H1 (cell line): ENCODE results near the gene IL24. TPM values are rescaled to one million over a fixed set of nuclear protein-coding genes. Genes with fewer than 3 reads are reported as not detected.

ENCODE experiments used
- CTCF ChIA-PET: fragments of 300-600 bp; sonication (Branson Sonifier 250); formaldehyde crosslinking; loops from one replicate; lab custom pipeline; 2021; ENCODE audit not compliant: partially characterized antibody; lab: Charles Lee
- POLR2A ChIA-PET: fragments of 300-600 bp; sonication (Branson Sonifier 250); formaldehyde crosslinking; loops from one replicate; lab custom pipeline; 2021; ENCODE audit warnings: inconsistent platforms; ENCODE audit not compliant: partially characterized antibody; lab: Charles Lee
- DNase-seq, 2 experiments: peaks; one replicate each; pipeline versions ENCODE4 v3.0.0 to v3.0.0-alpha.2; 2010 to 2022; ENCODE audit warnings: low spot score in 2 of 2, low read depth in 1 of 2, mixed read lengths in 1 of 2
- FAIRE-seq: peaks from 2 replicates; lab custom pipeline; 2011; peaks lifted over from hg19 to GRCh38; lab: Jason Lieb, UNC
- H2AFZ ChIP-seq: 2 replicates; pipeline ENCODE4 v1.8.1; 2012; ENCODE audit warnings: low read length, inconsistent platforms
- H2AK5ac ChIP-seq: 2 replicates; pipeline ENCODE4 v1.6.1; 2013; ENCODE audit warnings: low read depth, low read length
- H2BK120ac ChIP-seq: replicated peaks from 2 replicates; pipeline ENCODE3; 2013; ENCODE audit warnings: low read depth, low read length, inconsistent platforms
- H2BK12ac ChIP-seq: 2 replicates; pipeline ENCODE4 v1.6.1; 2013; ENCODE audit warnings: low read depth, low read length
- H2BK15ac ChIP-seq: 2 replicates; pipeline ENCODE4 v1.6.1; 2013; ENCODE audit warnings: low read length
- H2BK20ac ChIP-seq: 2 replicates; pipeline ENCODE4 v1.6.1; 2013; ENCODE audit warnings: low read length
- H2BK5ac ChIP-seq: 2 replicates; pipeline ENCODE4 v1.6.1; 2013; ENCODE audit warnings: low read depth, low read length
- H3K14ac ChIP-seq: 2 replicates; pipeline ENCODE4 v1.6.1; 2013; ENCODE audit warnings: inconsistent platforms; ENCODE audit not compliant: insufficient read length
- H3K18ac ChIP-seq: 2 replicates; pipeline ENCODE4 v1.6.1; 2013; ENCODE audit warnings: low read length; ENCODE audit errors: extremely low read depth
- H3K23ac ChIP-seq: 2 replicates; pipeline ENCODE4 v1.6.1; 2013; ENCODE audit warnings: inconsistent platforms; ENCODE audit not compliant: insufficient read length
- H3K23me2 ChIP-seq: 2 replicates; pipeline ENCODE4 v1.6.1; 2013; ENCODE audit warnings: low read depth, low read length
- H3K27ac ChIP-seq: 2 replicates; pipeline ENCODE4 v1.6.1; 2011; ENCODE audit warnings: low read depth, low read length, inconsistent platforms
- H3K27me3 ChIP-seq, 4 experiments: replicated peaks in 1 of 4; 1 replicate in 1 of 4; 2 replicates in 3 of 4; pipeline versions ENCODE4 v1.6.1 to v1.8.1; 2011 to 2013; ENCODE audit warnings: low read length in 3 of 4, mild to moderate bottlenecking in 3 of 4, inconsistent platforms in 2 of 4, mixed read lengths in 2 of 4, moderate library complexity in 1 of 4; ENCODE audit not compliant: control insufficient read depth in 3 of 4, insufficient read depth in 3 of 4; ENCODE audit errors: extremely low read depth in 1 of 4
- H3K36me3 ChIP-seq, 4 experiments: 2 replicates each; pipeline versions ENCODE4 v1.6.1 to v1.8.1; 2011 to 2013; ENCODE audit warnings: mild to moderate bottlenecking in 4 of 4, low read length in 3 of 4, moderate library complexity in 2 of 4, control low read depth in 1 of 4, inconsistent platforms in 1 of 4; ENCODE audit not compliant: insufficient read depth in 4 of 4, control insufficient read depth in 2 of 4
- H3K4ac ChIP-seq: replicated peaks from 2 replicates; pipeline ENCODE3; 2013; ENCODE audit warnings: low read length, low read depth, mixed read lengths, inconsistent platforms; ENCODE audit not compliant: insufficient read length
- H3K4me1 ChIP-seq, 4 experiments: replicated peaks in 1 of 4; 1 replicate in 1 of 4; 2 replicates in 3 of 4; pipeline versions ENCODE4 v1.6.1 to v1.8.1; 2011 to 2013; ENCODE audit warnings: low read length in 3 of 4, inconsistent platforms in 2 of 4, mixed read lengths in 1 of 4; ENCODE audit not compliant: insufficient read depth in 4 of 4, control insufficient read depth in 3 of 4
- H3K4me2 ChIP-seq, 2 experiments: 2 replicates each; pipeline versions ENCODE4 v1.6.1 to v1.8.1; 2011 to 2013; ENCODE audit warnings: low read depth in 2 of 2, low read length in 2 of 2, control low read depth in 1 of 2, inconsistent platforms in 1 of 2, mild to moderate bottlenecking in 1 of 2; ENCODE audit not compliant: insufficient read depth in 1 of 2
- H3K4me3 ChIP-seq, 4 experiments: fragments of 200-600, 300-600 bp in 1 of 4; sonication (generic), shearing (Covaris generic), sonication (Bioruptor Twin) in 1 of 4; 2 replicates each; pipeline versions ENCODE4 v1.5.1 to v1.8.1; 2011 to 2016; ENCODE audit warnings: low read length in 4 of 4, low read depth in 3 of 4, control low read depth in 2 of 4, inconsistent platforms in 2 of 4, mild to moderate bottlenecking in 2 of 4, mixed read lengths in 1 of 4, moderate library complexity in 1 of 4; ENCODE audit not compliant: insufficient read depth in 2 of 4; ENCODE audit errors: extremely low read depth in 1 of 4
- H3K56ac ChIP-seq: replicated peaks from 2 replicates; pipeline ENCODE3; 2013; ENCODE audit warnings: low read depth, mild to moderate bottlenecking, mixed read lengths, low read length, inconsistent platforms; ENCODE audit not compliant: insufficient read length
- H3K79me1 ChIP-seq: 2 replicates; pipeline ENCODE4 v1.6.1; 2013; ENCODE audit warnings: low read depth, low read length, control low read depth
- H3K79me2 ChIP-seq, 2 experiments: 2 replicates each; pipeline versions ENCODE4 v1.6.1 to v1.8.1; 2012 to 2013; ENCODE audit warnings: low read length in 2 of 2, mild to moderate bottlenecking in 2 of 2, inconsistent platforms in 1 of 2; ENCODE audit not compliant: insufficient read depth in 2 of 2, control insufficient read depth in 1 of 2
- H3K9ac ChIP-seq, 4 experiments: replicated peaks in 1 of 4; 1 replicate in 1 of 4; 2 replicates in 3 of 4; pipeline versions ENCODE4 v1.6.1 to v1.8.1; 2011 to 2013; ENCODE audit warnings: low read depth in 3 of 4, low read length in 3 of 4, control low read depth in 2 of 4, mild to moderate bottlenecking in 2 of 4, moderate library complexity in 2 of 4, inconsistent platforms in 1 of 4; ENCODE audit errors: extremely low read depth in 1 of 4
- H3K9me3 ChIP-seq, 2 experiments: 2 replicates each; pipeline versions ENCODE4 v1.6.1 to v1.8.1; 2012 to 2013; ENCODE audit warnings: mild to moderate bottlenecking in 2 of 2, moderate library complexity in 2 of 2, control low read depth in 1 of 2, inconsistent platforms in 1 of 2, low read depth in 1 of 2, low read length in 1 of 2, mixed read lengths in 1 of 2; ENCODE audit not compliant: insufficient read depth in 2 of 2
- H4K20me1 ChIP-seq, 2 experiments: replicated peaks in 1 of 2; 2 replicates each; pipeline versions ENCODE3 to v1.8.1; 2011 to 2013; ENCODE audit warnings: inconsistent platforms in 2 of 2, low read length in 2 of 2, mild to moderate bottlenecking in 1 of 2; ENCODE audit not compliant: insufficient read depth in 2 of 2, control insufficient read depth in 1 of 2
- H4K5ac ChIP-seq: 2 replicates; pipeline ENCODE4 v1.6.1; 2013; ENCODE audit warnings: low read length, low read depth, mixed read lengths, inconsistent platforms; ENCODE audit not compliant: insufficient read length
- H4K8ac ChIP-seq: 2 replicates; pipeline ENCODE4 v1.8.0; 2013; ENCODE audit warnings: mild to moderate bottlenecking, moderate library complexity, low read length, inconsistent platforms; ENCODE audit not compliant: insufficient read depth; ENCODE audit errors: extremely low read depth
- H4K91ac ChIP-seq: replicated peaks from 2 replicates; pipeline ENCODE3; 2013; ENCODE audit warnings: low read length, mixed read lengths, inconsistent platforms; ENCODE audit not compliant: insufficient read length
- CHD2 ChIP-seq: IDR thresholded peaks from 2 replicates; pipeline ENCODE4 v1.6.1; 2012; ENCODE audit warnings: low read length, improper control_type of control experiment
- EZH2 ChIP-seq: fragments of 200-600 bp; sonication (generic); IDR thresholded peaks from 2 replicates; pipeline ENCODE4 v1.7.1; 2012; ENCODE audit warnings: low read depth, mild to moderate bottlenecking, moderate library complexity, low read length, inconsistent platforms; ENCODE audit not compliant: severe bottlenecking
- HDAC2 ChIP-seq, 2 experiments: fragments of 300-600 bp in 1 of 2; sonication (generic) in 1 of 2; IDR thresholded peaks; 2 replicates each; pipeline ENCODE4 v1.6.1; 2011 to 2012; ENCODE audit warnings: low read depth in 2 of 2, low read length in 2 of 2, mild to moderate bottlenecking in 2 of 2, moderate library complexity in 2 of 2, borderline replicate concordance in 1 of 2, inconsistent platforms in 1 of 2
- JUND ChIP-seq: IDR thresholded peaks from 2 replicates; pipeline ENCODE4 v1.6.1; 2011; ENCODE audit warnings: mild to moderate bottlenecking, improper control_type of control experiment, low read length
- KDM1A ChIP-seq: fragments of 200-600, 300-600 bp; sonication (generic); IDR thresholded peaks from 2 replicates; pipeline ENCODE4 v1.7.1; 2016; ENCODE audit warnings: mild to moderate bottlenecking, low read length, borderline replicate concordance
- NANOG ChIP-seq: IDR thresholded peaks from 2 replicates; pipeline ENCODE4 v1.6.1; 2011; ENCODE audit warnings: low read length, low read depth, mild to moderate bottlenecking, inconsistent platforms; ENCODE audit not compliant: insufficient read depth, poor library complexity, severe bottlenecking
- PHF8 ChIP-seq: fragments of 200-600 bp; sonication (generic); conservative IDR thresholded peaks from 2 replicates; pipeline ENCODE4 v1.7.1; 2012; ENCODE audit warnings: low read depth, mild to moderate bottlenecking, inconsistent platforms, low read length, moderate library complexity
- POLR2AphosphoS5 ChIP-seq: IDR thresholded peaks from 2 replicates; pipeline ENCODE4 v1.6.1; 2011; ENCODE audit warnings: low read depth, low read length
- RFX5 ChIP-seq: IDR thresholded peaks from 2 replicates; pipeline ENCODE4 v1.6.1; 2011; ENCODE audit warnings: low read depth, low read length, improper control_type of control experiment, borderline replicate concordance
- SIX5 ChIP-seq: IDR thresholded peaks from 2 replicates; pipeline ENCODE4 v1.6.1; 2011; ENCODE audit warnings: mild to moderate bottlenecking, low read depth, low read length
- SP2 ChIP-seq: IDR thresholded peaks from 2 replicates; pipeline ENCODE4 v1.6.1; 2012; ENCODE audit warnings: mild to moderate bottlenecking, low read length, inconsistent platforms
- TCF12 ChIP-seq: IDR thresholded peaks from 2 replicates; pipeline ENCODE4 v1.6.1; 2011; ENCODE audit warnings: low read depth, mild to moderate bottlenecking, low read length
- ZNF274 ChIP-seq: IDR thresholded peaks from 2 replicates; pipeline ENCODE4 v1.7.0; 2012; ENCODE audit warnings: low read length, borderline replicate concordance; ENCODE audit errors: extremely low read depth
- WGBS, 2 experiments: shearing (Covaris generic) in 1 of 2; methylation state at CpG; one replicate each; pipeline versions ENCODE4 v1.1.6 to v1.1.7; 2013 to 2015; ENCODE audit warnings: low lambda C conversion rate in 2 of 2, mixed read lengths in 2 of 2, inconsistent platforms in 1 of 2, low coverage in 1 of 2, missing lambda C conversion rate in 1 of 2; ENCODE audit not compliant: insufficient replicate concordance in 2 of 2, insufficient coverage in 1 of 2, insufficient read length in 1 of 2; ENCODE audit errors: extremely low coverage in 1 of 2, missing lambda C conversion rate in 1 of 2; 5-methylcytosine and 5-hydroxymethylcytosine counted together
- polyA plus RNA-seq, 7 experiments: library from polyadenylated mRNA; depleted of rRNA in 3 of 7; stranded (reverse) in 5 of 7; unstranded in 2 of 7; fragments of >200 nt in 5 of 7; fragments of 200-250 nt in 2 of 7; gene quantifications; 1 replicate in 5 of 7; 2 replicates in 1 of 7; 4 replicates in 1 of 7; pipeline versions ENCODE4 v1.2.1 to v1.2.3, GENCODE V29; 2011 to 2013; ENCODE audit warnings: missing spikeins in 2 of 7, mixed read lengths in 2 of 7
- total RNA-seq: library from RNA; stranded (reverse); fragmentation: NEBNext Ultra II Directional; extraction: Animal tissue kit (Norgen Biotek cat#: 25700); gene quantifications from 2 replicates; pipeline ENCODE4 v1.2.1, GENCODE V29; 2021
- TF ChIP-seq, protein P1 (sequence below): IDR thresholded peaks from 2 replicates; pipeline ENCODE4 v1.6.1; 2012; ENCODE audit warnings: inconsistent platforms

Gene IL24
- total and polyA plus RNA-seq, 2 of the 8 experiments (the other 6 are each of a cell fraction or from before 2014, with no cell fraction given), result not detected

DNA sequence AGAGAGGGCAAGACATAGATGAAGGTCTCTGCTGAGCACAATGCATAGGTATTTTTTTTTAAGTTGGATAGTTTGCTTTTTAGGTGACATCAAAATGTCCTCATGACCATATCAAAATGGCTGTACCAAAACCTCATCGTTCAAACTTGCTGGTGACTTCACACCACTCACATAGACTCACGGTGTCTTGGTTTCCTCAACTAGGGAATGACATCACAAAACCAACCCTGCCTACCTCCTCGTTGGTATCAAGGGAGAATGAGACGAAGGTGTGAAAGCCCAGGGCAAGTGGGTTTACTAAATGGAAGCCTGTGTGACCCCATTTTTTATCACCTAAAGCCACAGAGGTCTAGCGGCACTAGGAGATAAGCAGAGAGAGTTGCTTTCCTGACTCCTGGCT, 47.5 kb downstream of the IL24 start:
- Histone ChIP-seq H3K14ac (no peak overlapping the region), H3K79me1 (no peaks in the 10 kb centered on the region), H3K4ac (no peak overlapping the region), H4K91ac (no peak overlapping the region), H3K23ac (no peak overlapping the region), H3K36me3 (no peaks in the 10 kb centered on the region), H3K27me3 (no peaks in the 10 kb centered on the region), H3K4me2 (no peak overlapping the region), H3K18ac (no peak overlapping the region), H3K9ac (no peak overlapping the region), H4K8ac (no peak overlapping the region), H3K4me3 (no peak overlapping the region), H2AK5ac (no peak overlapping the region), H2BK15ac (no peak overlapping the region), H2AFZ (no peak overlapping the region), H3K56ac (no peak overlapping the region), H2BK20ac (no peak overlapping the region), H2BK12ac (no peak overlapping the region), H3K27ac (no peak overlapping the region), H3K23me2 (no peaks in the 10 kb centered on the region), H4K20me1 (no peaks in the 10 kb centered on the region), H3K79me2 (no peaks in the 10 kb centered on the region), H3K4me1 (no peaks in the 10 kb centered on the region; a peak in 1 of 7 replicates), H3K9me3 (no peaks in the 10 kb centered on the region), H4K5ac (no peak overlapping the region), H2BK5ac (no peak overlapping the region), H2BK120ac (no peak overlapping the region)
- no peak for DNase-seq
- 94% methylated on average over 5 of the region's 5 CpGs; no CpG with 5 or more reads in 1 of the 2 experiments for WGBS, 2 experiments
- POLR2A ChIA-PET, result no interaction called here
- FAIRE-seq, result no peak
- CTCF ChIA-PET, result interaction anchor here (0.8 to 13.7 kb wide), 4 partner anchors 14 to 134 kb away, joined by 3 to 226 read pairs (median 96); no protein-coding TSS in a partner anchor
- TF ChIP-seq JUND (no peak), KDM1A (no peak), SIX5 (no peak), SP2 (no peak), PHF8 (no peak), EZH2 (no peak), POLR2AphosphoS5 (no peak), RFX5 (no peak), HDAC2 (IDR thresholded peaks at IDR 0.05; ENCODE audit: borderline replicate concordance in 1 of 2, low read depth in 2 of 2, low read length in 2 of 2) (no peak), NANOG (no peak), CHD2 (no peak), ZNF274 (no peak), TCF12 (no peak)
- TF ChIP-seq, protein P1, sequence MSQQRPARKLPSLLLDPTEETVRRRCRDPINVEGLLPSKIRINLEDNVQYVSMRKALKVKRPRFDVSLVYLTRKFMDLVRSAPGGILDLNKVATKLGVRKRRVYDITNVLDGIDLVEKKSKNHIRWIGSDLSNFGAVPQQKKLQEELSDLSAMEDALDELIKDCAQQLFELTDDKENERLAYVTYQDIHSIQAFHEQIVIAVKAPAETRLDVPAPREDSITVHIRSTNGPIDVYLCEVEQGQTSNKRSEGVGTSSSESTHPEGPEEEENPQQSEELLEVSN, result no peak
